HG02970 (cell line): ENCODE data around the gene IKZF2.

Experiments used
- ATAC-seq: cut with Tn5 transposase; IDR thresholded peaks from one replicate; pipeline ENCODE4 v1.9.1; 2021; ENCODE audit warnings: mild to moderate bottlenecking, moderate library complexity, moderate number of reproducible peaks; ENCODE audit not compliant: unreplicated experiment, low FRiP score

The IKZF2 gene

GRCh38 chr2:213151437-213152064, at the start of gene IKZF2:
IKZF2 (minus strand) TSS chr2:213151612; CDS start chr2:213148629, 2,983 bp downstream.
- peak; percentile 77 for ATAC-seq

- ATAC-seq, result no peak
These were observed 48.5 kb upstream of the IKZF2 start for GRCh38 chr2:213199871-213200270.

- no peak for ATAC-seq
These were observed 37.8 kb upstream of the IKZF2 start for GRCh38 chr2:213189001-213189899.

- ATAC-seq, result no peak
These were observed 37.1 kb upstream of the IKZF2 start for GRCh38 chr2:213188533-213188867.

GRCh38 chr2:213187833-213188532, 36.6 kb upstream of the IKZF2 start:
- no peak for ATAC-seq

- no peak for ATAC-seq
These were observed 36.0 kb upstream of the IKZF2 start for GRCh38 chr2:213187386-213187785.

GRCh38 chr2:213185147-213185822, 33.9 kb upstream of the IKZF2 start:
- ATAC-seq, result peak; percentile 63

- no peak for ATAC-seq
These were observed 30.3 kb upstream of the IKZF2 start for GRCh38 chr2:213181712-213182111.

GRCh38 chr2:213177679-213178078, 26.3 kb upstream of the IKZF2 start:
- ATAC-seq, result no peak

GRCh38 chr2:213175673-213176247, 24.3 kb upstream of the IKZF2 start:
- no peak for ATAC-seq

- ATAC-seq, result no peak
These were observed 21.2 kb upstream of the IKZF2 start for GRCh38 chr2:213172641-213173040.

GRCh38 chr2:213171147-213171546, 19.7 kb upstream of the IKZF2 start:
- no peak for ATAC-seq

GRCh38 chr2:213167271-213167930, 16.0 kb upstream of the IKZF2 start:
- no peak for ATAC-seq

- peak; percentile 90 for ATAC-seq
These were observed 14.7 kb upstream of the IKZF2 start for GRCh38 chr2:213166109-213166508.

- no peak for ATAC-seq
These were observed 12.9 kb upstream of the IKZF2 start for GRCh38 chr2:213164263-213164662.

- no peak for ATAC-seq
These were observed 11.2 kb upstream of the IKZF2 start for GRCh38 chr2:213162516-213163118.

GRCh38 chr2:213161759-213162515, 10.5 kb upstream of the IKZF2 start:
- no peak for ATAC-seq

- ATAC-seq, result no peak
These were observed 8.4 kb upstream of the IKZF2 start for GRCh38 chr2:213159768-213160167.

GRCh38 chr2:213157242-213157641, 5.8 kb upstream of the IKZF2 start:
- ATAC-seq, result peak; percentile 71
